Measurements from ENCODE around the gene COL4A3. TPM values are rescaled to one million over a fixed set of nuclear protein-coding genes. Genes with fewer than 3 reads are reported as not detected.

Gene COL4A3
- total RNA-seq, 1 experiment from 2014 or later: 0.60 TPM

GRCh38 chr2:227127201-227127600 is 37.2 kb upstream of the COL4A3 start:
- H2AFZ ChIP-seq (ENCODE audit: low read length): no peak overlapping the region
- H3K9ac ChIP-seq (ENCODE audit: low read length): no peak overlapping the region
- no peak overlapping the region for H3K4me3 ChIP-seq (ENCODE audit: low read length)
- H3K27me3 ChIP-seq (ENCODE audit: low read length): no peaks in the 10 kb centered on the region
- no peaks in the 10 kb centered on the region for H3K4me1 ChIP-seq (ENCODE audit: low read length)
- no peaks in the 10 kb centered on the region for H3K36me3 ChIP-seq (ENCODE audit: insufficient read depth, low read length)
- no peak overlapping the region for H3K27ac ChIP-seq (ENCODE audit: low read length)
- no peaks in the 10 kb centered on the region for H3K9me2 ChIP-seq (replicated peaks; ENCODE audit: insufficient read depth, low read length)
- DNase-seq: no peak
- H3K4me2 ChIP-seq (ENCODE audit: low read depth, low read length, poor library complexity, severe bottlenecking): no peak overlapping the region
- no peaks in the 10 kb centered on the region for H4K20me1 ChIP-seq (ENCODE audit: insufficient read depth, low read depth, low read length)
- no peaks in the 10 kb centered on the region for H3K79me2 ChIP-seq (ENCODE audit: low read length)
- no peaks in the 10 kb centered on the region for H3K9me3 ChIP-seq (ENCODE audit: low read length)

- no peaks in the 10 kb centered on the region for H3K4me1 ChIP-seq (ENCODE audit: low read length)
- H3K9ac ChIP-seq (ENCODE audit: low read length): no peak overlapping the region
- no peaks in the 10 kb centered on the region for H3K79me2 ChIP-seq (ENCODE audit: low read length)
- no peak overlapping the region for H3K4me2 ChIP-seq (ENCODE audit: low read depth, low read length, poor library complexity, severe bottlenecking)
- no peak for DNase-seq
- H4K20me1 ChIP-seq (ENCODE audit: insufficient read depth, low read depth, low read length): no peaks in the 10 kb centered on the region
- no peaks in the 10 kb centered on the region for H3K36me3 ChIP-seq (ENCODE audit: insufficient read depth, low read length)
- H2AFZ ChIP-seq (ENCODE audit: low read length): no peak overlapping the region
- H3K27me3 ChIP-seq (ENCODE audit: low read length): no peaks in the 10 kb centered on the region
- no peaks in the 10 kb centered on the region for H3K9me3 ChIP-seq (ENCODE audit: low read length)
- no peaks in the 10 kb centered on the region for H3K9me2 ChIP-seq (replicated peaks; ENCODE audit: insufficient read depth, low read length)
- H3K27ac ChIP-seq (ENCODE audit: low read length): no peak overlapping the region
- no peak overlapping the region for H3K4me3 ChIP-seq (ENCODE audit: low read length)
Measured at GRCh38 chr2:227130636-227131035, 33.8 kb upstream of the COL4A3 start.

- no peaks in the 10 kb centered on the region for H4K20me1 ChIP-seq (ENCODE audit: insufficient read depth, low read depth, low read length)
- no peak overlapping the region for H2AFZ ChIP-seq (ENCODE audit: low read length)
- no peak overlapping the region for H3K4me2 ChIP-seq (ENCODE audit: low read depth, low read length, poor library complexity, severe bottlenecking)
- no peak overlapping the region for H3K27ac ChIP-seq (ENCODE audit: low read length)
- H3K9me3 ChIP-seq (ENCODE audit: low read length): no peaks in the 10 kb centered on the region
- no peak overlapping the region for H3K4me3 ChIP-seq (ENCODE audit: low read length)
- H3K27me3 ChIP-seq (ENCODE audit: low read length): no peaks in the 10 kb centered on the region
- no peaks in the 10 kb centered on the region for H3K9me2 ChIP-seq (replicated peaks; ENCODE audit: insufficient read depth, low read length)
- no peak overlapping the region for H3K9ac ChIP-seq (ENCODE audit: low read length)
- H3K36me3 ChIP-seq (ENCODE audit: insufficient read depth, low read length): no peaks in the 10 kb centered on the region
- no peak for DNase-seq
- H3K4me1 ChIP-seq (ENCODE audit: low read length): no peaks in the 10 kb centered on the region
- no peaks in the 10 kb centered on the region for H3K79me2 ChIP-seq (ENCODE audit: low read length)
Measured at GRCh38 chr2:227132986-227133385, 31.4 kb upstream of the COL4A3 start.

- H3K4me2 ChIP-seq (ENCODE audit: low read depth, low read length, poor library complexity, severe bottlenecking): no peak overlapping the region
- no peaks in the 10 kb centered on the region for H3K9me2 ChIP-seq (replicated peaks; ENCODE audit: insufficient read depth, low read length)
- no peak overlapping the region for H3K27ac ChIP-seq (ENCODE audit: low read length)
- no peak for DNase-seq
- H3K36me3 ChIP-seq (ENCODE audit: insufficient read depth, low read length): no peaks in the 10 kb centered on the region
- no peaks in the 10 kb centered on the region for H3K9me3 ChIP-seq (ENCODE audit: low read length)
- H3K27me3 ChIP-seq (ENCODE audit: low read length): no peaks in the 10 kb centered on the region
- no peak overlapping the region for H2AFZ ChIP-seq (ENCODE audit: low read length)
- no peak overlapping the region for H3K4me3 ChIP-seq (ENCODE audit: low read length)
- H3K79me2 ChIP-seq (ENCODE audit: low read length): no peaks in the 10 kb centered on the region
- no peaks in the 10 kb centered on the region for H3K4me1 ChIP-seq (ENCODE audit: low read length)
- no peaks in the 10 kb centered on the region for H4K20me1 ChIP-seq (ENCODE audit: insufficient read depth, low read depth, low read length)
- H3K9ac ChIP-seq (ENCODE audit: low read length): no peak overlapping the region
Measured at GRCh38 chr2:227134591-227134990, 29.8 kb upstream of the COL4A3 start.

- Histone ChIP-seq H3K9ac (ENCODE audit: low read length) (no peak overlapping the region), H2AFZ (ENCODE audit: low read length) (no peak overlapping the region), H3K4me2 (ENCODE audit: low read depth, low read length, poor library complexity, severe bottlenecking) (no peak overlapping the region), H3K27ac (ENCODE audit: low read length) (no peak overlapping the region), H3K9me3 (ENCODE audit: low read length) (no peaks in the 10 kb centered on the region), H3K4me1 (ENCODE audit: low read length) (no peaks in the 10 kb centered on the region), H3K27me3 (ENCODE audit: low read length) (no peaks in the 10 kb centered on the region), H3K4me3 (ENCODE audit: low read length) (no peak overlapping the region), H3K36me3 (ENCODE audit: insufficient read depth, low read length) (no peaks in the 10 kb centered on the region), H3K9me2 (replicated peaks; ENCODE audit: insufficient read depth, low read length) (no peaks in the 10 kb centered on the region), H4K20me1 (ENCODE audit: insufficient read depth, low read depth, low read length) (no peaks in the 10 kb centered on the region), H3K79me2 (ENCODE audit: low read length) (no peaks in the 10 kb centered on the region)
- no peak for DNase-seq
Measured at GRCh38 chr2:227141301-227141700, 23.1 kb upstream of the COL4A3 start.

GRCh38 chr2:227143895-227144294 is 20.5 kb upstream of the COL4A3 start:
- H3K9me3 ChIP-seq (ENCODE audit: low read length): peaks cover 4% of the 10 kb centered on the region
- no peak overlapping the region for H2AFZ ChIP-seq (ENCODE audit: low read length)
- no peak overlapping the region for H3K27ac ChIP-seq (ENCODE audit: low read length)
- H3K36me3 ChIP-seq (ENCODE audit: insufficient read depth, low read length): no peaks in the 10 kb centered on the region
- H3K9me2 ChIP-seq (replicated peaks; ENCODE audit: insufficient read depth, low read length): no peaks in the 10 kb centered on the region
- H3K4me3 ChIP-seq (ENCODE audit: low read length): no peak overlapping the region
- H3K4me1 ChIP-seq (ENCODE audit: low read length): no peaks in the 10 kb centered on the region
- H4K20me1 ChIP-seq (ENCODE audit: insufficient read depth, low read depth, low read length): no peaks in the 10 kb centered on the region
- no peak for DNase-seq
- no peak overlapping the region for H3K9ac ChIP-seq (ENCODE audit: low read length)
- H3K27me3 ChIP-seq (ENCODE audit: low read length): 0 out of 2 replicates have a peak, but pooled peaks cover 3% of the 10 kb centered on the region
- H3K4me2 ChIP-seq (ENCODE audit: low read depth, low read length, poor library complexity, severe bottlenecking): no peak overlapping the region
- H3K79me2 ChIP-seq (ENCODE audit: low read length): no peaks in the 10 kb centered on the region

GRCh38 chr2:227146456-227146855 is 18.0 kb upstream of the COL4A3 start:
- H3K9me3 ChIP-seq (ENCODE audit: low read length): peaks cover 4% of the 10 kb centered on the region
- no peaks in the 10 kb centered on the region for H3K36me3 ChIP-seq (ENCODE audit: insufficient read depth, low read length)
- 0 out of 2 replicates have a peak, but pooled peaks cover 3% of the 10 kb centered on the region for H3K27me3 ChIP-seq (ENCODE audit: low read length)
- no peak overlapping the region for H3K9ac ChIP-seq (ENCODE audit: low read length)
- no peak overlapping the region for H3K27ac ChIP-seq (ENCODE audit: low read length)
- no peaks in the 10 kb centered on the region for H4K20me1 ChIP-seq (ENCODE audit: insufficient read depth, low read depth, low read length)
- H2AFZ ChIP-seq (ENCODE audit: low read length): no peak overlapping the region
- DNase-seq: no peak
- H3K9me2 ChIP-seq (replicated peaks; ENCODE audit: insufficient read depth, low read length): no peaks in the 10 kb centered on the region
- no peaks in the 10 kb centered on the region for H3K4me1 ChIP-seq (ENCODE audit: low read length)
- no peak overlapping the region for H3K4me2 ChIP-seq (ENCODE audit: low read depth, low read length, poor library complexity, severe bottlenecking)
- no peaks in the 10 kb centered on the region for H3K79me2 ChIP-seq (ENCODE audit: low read length)
- no peak overlapping the region for H3K4me3 ChIP-seq (ENCODE audit: low read length)

GRCh38 chr2:227147023-227147422 is 17.4 kb upstream of the COL4A3 start:
- H3K79me2 ChIP-seq (ENCODE audit: low read length): no peaks in the 10 kb centered on the region
- peaks cover 4% of the 10 kb centered on the region for H3K9me3 ChIP-seq (ENCODE audit: low read length)
- H3K4me2 ChIP-seq (ENCODE audit: low read depth, low read length, poor library complexity, severe bottlenecking): no peak overlapping the region
- no peaks in the 10 kb centered on the region for H3K4me1 ChIP-seq (ENCODE audit: low read length)
- H3K36me3 ChIP-seq (ENCODE audit: insufficient read depth, low read length): no peaks in the 10 kb centered on the region
- 0 out of 2 replicates have a peak, but pooled peaks cover 3% of the 10 kb centered on the region for H3K27me3 ChIP-seq (ENCODE audit: low read length)
- DNase-seq: no peak
- H3K9ac ChIP-seq (ENCODE audit: low read length): no peak overlapping the region
- no peaks in the 10 kb centered on the region for H3K9me2 ChIP-seq (replicated peaks; ENCODE audit: insufficient read depth, low read length)
- no peaks in the 10 kb centered on the region for H4K20me1 ChIP-seq (ENCODE audit: insufficient read depth, low read depth, low read length)
- no peak overlapping the region for H3K27ac ChIP-seq (ENCODE audit: low read length)
- H2AFZ ChIP-seq (ENCODE audit: low read length): no peak overlapping the region
- no peak overlapping the region for H3K4me3 ChIP-seq (ENCODE audit: low read length)

GRCh38 chr2:227148106-227148505 is 16.3 kb upstream of the COL4A3 start:
- Histone ChIP-seq H3K27ac (ENCODE audit: low read length) (no peak overlapping the region), H3K4me2 (ENCODE audit: low read depth, low read length, poor library complexity, severe bottlenecking) (no peak overlapping the region), H3K36me3 (ENCODE audit: insufficient read depth, low read length) (no peaks in the 10 kb centered on the region), H3K9me3 (ENCODE audit: low read length) (peaks cover 4% of the 10 kb centered on the region), H2AFZ (ENCODE audit: low read length) (no peak overlapping the region), H4K20me1 (ENCODE audit: insufficient read depth, low read depth, low read length) (no peaks in the 10 kb centered on the region), H3K4me3 (ENCODE audit: low read length) (no peak overlapping the region), H3K4me1 (ENCODE audit: low read length) (no peaks in the 10 kb centered on the region), H3K9me2 (replicated peaks; ENCODE audit: insufficient read depth, low read length) (no peaks in the 10 kb centered on the region), H3K79me2 (ENCODE audit: low read length) (no peaks in the 10 kb centered on the region), H3K27me3 (ENCODE audit: low read length) (0 out of 2 replicates have a peak, but pooled peaks cover 3% of the 10 kb centered on the region), H3K9ac (ENCODE audit: low read length) (no peak overlapping the region)
- no peak for DNase-seq
